Ovary (tissue), 9 donors: ENCODE measurements around the gene CSNK1G3. TPM values are rescaled to one million over a fixed set of nuclear protein-coding genes. Genes with fewer than 3 reads are reported as not detected.

Experiments
- DNase-seq, 5 donors: peaks; one replicate each; pipeline ENCODE4 v3.0.0-alpha.2; 2019 to 2020
- H3K27ac ChIP-seq, 2 donors: fragments of 200-600 bp; one replicate each; pipeline versions ENCODE4 v1.5.1 to v1.8.0; 2019 to 2022
- H3K27me3 ChIP-seq: fragments of 200-600 bp; one replicate; pipeline ENCODE4 v1.8.0; 2022
- H3K36me3 ChIP-seq: fragments of 200-600 bp; sonication (generic); one replicate; pipeline ENCODE4 v1.5.1; 2019
- H3K4me1 ChIP-seq: one replicate; pipeline ENCODE4 v1.8.1; 2013; ENCODE audit warnings: mild to moderate bottlenecking, moderate library complexity; ENCODE audit not compliant: insufficient read depth
- H3K4me3 ChIP-seq: fragments of 200-600 bp; sonication (generic); one replicate; pipeline ENCODE4 v1.5.1; 2017
- H3K9me3 ChIP-seq, 2 donors: fragments of 200-600 bp in 1 of 2; sonication (generic) in 1 of 2; one replicate each; pipeline versions ENCODE4 v1.5.1 to v1.8.1; 2013 to 2019; ENCODE audit warnings: mild to moderate bottlenecking in 1 of 2, moderate library complexity in 1 of 2
- EP300 ChIP-seq: sonication (generic); formaldehyde crosslinking; IDR thresholded peaks from one replicate; pipeline ENCODE4 v1.6.1; 2017; ENCODE audit warnings: antibody characterized with exemption
- POLR2A ChIP-seq: fragments of 450-650 bp; IDR thresholded peaks from one replicate; pipeline ENCODE4 v1.6.1; 2017; ENCODE audit warnings: antibody characterized with exemption, mild to moderate bottlenecking, moderate library complexity
- WGBS, 3 donors: extraction: QIAGEN DNeasy Blood & Tissue Kit in 1 of 3; methylation state at CpG; one replicate each; pipeline versions ENCODE4 v1.1.5 to v1.1.7; 2013 to 2017; 5-methylcytosine and 5-hydroxymethylcytosine counted together
- intact Hi-C, 4 donors: fragments of 100-400 bp; cut with DNase I; formaldehyde crosslinking; loops; one replicate each; pipeline versions ENCODE4 v1.11.0 to v1.15.1; 2022 to 2023
- polyA plus RNA-seq, 2 donors: library from polyadenylated mRNA; stranded (reverse); fragments of 200-250 nt in 1 of 2; fragments of 350-450 nt in 1 of 2; fragmentation: Illumina TruSeq in 1 of 2; extraction: RNeasy Lipid Tissue Mini Kit (QIAGEN cat#74804) in 1 of 2; gene quantifications; one replicate each; pipeline ENCODE4 v1.2.3, GENCODE V29; 2013 to 2014
- total RNA-seq, 7 donors: library from RNA; depleted of rRNA in 2 of 7; stranded (reverse); fragments of >200 nt in 2 of 7; fragmentation: NEBNext Ultra II Directional in 3 of 7; extraction: Animal tissue kit (Norgen Biotek cat#: 25700) in 3 of 7; gene quantifications; one replicate each; pipeline versions ENCODE4 v1.1.0 to v1.2.4, GENCODE V29; 2016 to 2023
- TF ChIP-seq, protein P1 (sequence below), 3 donors: fragments of 450-650 bp in 2 of 3; fragments of 200-600 bp in 1 of 3; IDR thresholded peaks; one replicate each; pipeline versions ENCODE4 v1.5.1 to v1.8.0; 2016 to 2022; ENCODE audit warnings: antibody characterized with exemption in 3 of 3, mild to moderate bottlenecking in 1 of 3
- donor health status: DM: no; HTN: no; CAD: no; lungs with moderate emphysema.
- donor health status: DM: no; HTN: no; CAD: no.
- donor health status: Bipolar disorder and iron deficiency.
- donor health status: DM: yes; HTN: yes; CAD: no.
- donor health status: DM: no; HTN: no; CAD: no.
- donor health status: DM: yes; HTN: yes; CAD: no.

Gene CSNK1G3
- total and polyA plus RNA-seq, 9 donors: 12.1 to 68.5 (median 50.8) TPM

DNA sequence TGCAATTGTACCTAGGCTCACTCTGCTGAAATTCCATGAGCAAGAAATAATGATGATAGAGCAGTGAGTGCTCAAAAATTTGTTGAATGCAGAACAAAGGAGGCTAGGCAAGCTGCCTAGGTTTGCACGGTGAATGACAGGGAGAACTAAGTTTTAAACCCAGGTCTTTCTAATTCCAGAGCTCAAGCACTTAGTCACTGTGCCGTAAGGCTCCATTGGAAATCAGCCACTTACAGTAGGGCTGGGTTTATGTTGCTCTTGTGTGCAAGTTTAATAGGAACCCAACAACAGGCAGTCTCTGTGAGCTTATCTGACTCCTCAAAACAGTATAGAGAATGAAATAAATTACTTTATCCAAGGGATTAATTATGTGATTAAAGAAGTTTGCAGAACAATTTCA is 147.0 kb downstream of the CSNK1G3 start:
- Histone ChIP-seq H3K4me3 (no peak overlapping the region), H3K27ac (no peak overlapping the region), H3K27me3 (no peaks in the 10 kb centered on the region), H3K9me3 (no peaks in the 10 kb centered on the region), H3K4me1 (no peaks in the 10 kb centered on the region), H3K36me3 (no peaks in the 10 kb centered on the region)
- DNase-seq: no peak
- intact Hi-C loops: no loop called here
- WGBS, 3 donors: 60 to 80% (median 71%) methylated on average over 2 of the region's 2 CpGs
- TF ChIP-seq, protein P1, sequence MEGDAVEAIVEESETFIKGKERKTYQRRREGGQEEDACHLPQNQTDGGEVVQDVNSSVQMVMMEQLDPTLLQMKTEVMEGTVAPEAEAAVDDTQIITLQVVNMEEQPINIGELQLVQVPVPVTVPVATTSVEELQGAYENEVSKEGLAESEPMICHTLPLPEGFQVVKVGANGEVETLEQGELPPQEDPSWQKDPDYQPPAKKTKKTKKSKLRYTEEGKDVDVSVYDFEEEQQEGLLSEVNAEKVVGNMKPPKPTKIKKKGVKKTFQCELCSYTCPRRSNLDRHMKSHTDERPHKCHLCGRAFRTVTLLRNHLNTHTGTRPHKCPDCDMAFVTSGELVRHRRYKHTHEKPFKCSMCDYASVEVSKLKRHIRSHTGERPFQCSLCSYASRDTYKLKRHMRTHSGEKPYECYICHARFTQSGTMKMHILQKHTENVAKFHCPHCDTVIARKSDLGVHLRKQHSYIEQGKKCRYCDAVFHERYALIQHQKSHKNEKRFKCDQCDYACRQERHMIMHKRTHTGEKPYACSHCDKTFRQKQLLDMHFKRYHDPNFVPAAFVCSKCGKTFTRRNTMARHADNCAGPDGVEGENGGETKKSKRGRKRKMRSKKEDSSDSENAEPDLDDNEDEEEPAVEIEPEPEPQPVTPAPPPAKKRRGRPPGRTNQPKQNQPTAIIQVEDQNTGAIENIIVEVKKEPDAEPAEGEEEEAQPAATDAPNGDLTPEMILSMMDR (IDR thresholded peaks at IDR 0.05): no peak
- no peak for TF ChIP-seq EP300

DNA sequence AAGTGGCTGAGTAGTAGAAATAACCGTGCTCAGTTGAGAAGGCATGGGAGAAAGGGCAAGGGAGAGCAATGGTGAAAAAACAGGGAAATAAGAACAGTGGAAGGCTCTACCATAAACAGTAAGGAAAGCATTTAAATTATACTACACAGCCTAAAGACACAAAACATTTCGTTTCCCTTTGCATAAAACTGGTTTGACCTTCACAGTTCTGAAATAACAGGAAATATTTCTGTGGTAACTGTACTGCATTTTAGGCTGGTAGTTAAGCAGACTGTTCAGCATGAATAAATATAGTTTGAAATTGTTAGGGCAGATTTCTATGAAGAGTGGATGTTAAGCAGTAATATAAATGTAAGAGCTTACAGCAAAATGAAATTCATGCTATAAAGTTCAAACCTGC is 147.5 kb downstream of the CSNK1G3 start:
- Histone ChIP-seq H3K4me1 (no peaks in the 10 kb centered on the region), H3K36me3 (no peaks in the 10 kb centered on the region), H3K4me3 (no peak overlapping the region), H3K9me3 (no peaks in the 10 kb centered on the region), H3K27me3 (no peaks in the 10 kb centered on the region), H3K27ac (no peak overlapping the region)
- WGBS, 3 donors: 29 to 34% (median 33%) methylated on average over 2 of the region's 2 CpGs
- DNase-seq: no peak
- intact Hi-C loops: no loop called here
- TF ChIP-seq EP300 (no peak), POLR2A (no peak)
- TF ChIP-seq, protein P1 (IDR thresholded peaks at IDR 0.05): no peak

DNA sequence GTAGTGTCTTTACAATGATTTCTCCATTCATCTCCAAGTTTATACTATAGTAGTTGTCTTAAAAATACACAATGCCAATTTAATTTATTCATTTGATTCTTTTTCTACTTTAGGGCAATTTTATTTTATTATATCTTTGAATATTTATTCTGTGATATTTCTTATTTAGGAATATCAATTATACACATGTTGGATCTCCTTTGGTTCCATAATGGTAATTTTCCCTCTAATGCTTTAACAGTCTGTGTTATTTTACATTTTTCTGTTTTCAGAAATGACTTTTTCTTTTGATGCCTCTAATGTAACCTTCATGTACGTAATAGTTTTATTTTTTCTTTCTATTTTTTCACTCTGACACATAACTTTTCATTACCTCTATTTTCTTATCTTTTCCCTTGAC is 153.0 kb downstream of the CSNK1G3 start:
- H3K9me3 ChIP-seq: no peaks in the 10 kb centered on the region
- intact Hi-C loops: no loop called here
- TF ChIP-seq EP300 (no peak), POLR2A (no peak)
- TF ChIP-seq, protein P1 (IDR thresholded peaks at IDR 0.05): no peak
- no peaks in the 10 kb centered on the region for H3K36me3 ChIP-seq
- DNase-seq: no peak
- H3K4me1 ChIP-seq: no peaks in the 10 kb centered on the region
- 97 to 98% (median 98%) methylated on average over 1 of the region's 1 CpG for WGBS, 3 donors
- no peak overlapping the region for H3K27ac ChIP-seq
- no peaks in the 10 kb centered on the region for H3K27me3 ChIP-seq
- no peak overlapping the region for H3K4me3 ChIP-seq

DNA sequence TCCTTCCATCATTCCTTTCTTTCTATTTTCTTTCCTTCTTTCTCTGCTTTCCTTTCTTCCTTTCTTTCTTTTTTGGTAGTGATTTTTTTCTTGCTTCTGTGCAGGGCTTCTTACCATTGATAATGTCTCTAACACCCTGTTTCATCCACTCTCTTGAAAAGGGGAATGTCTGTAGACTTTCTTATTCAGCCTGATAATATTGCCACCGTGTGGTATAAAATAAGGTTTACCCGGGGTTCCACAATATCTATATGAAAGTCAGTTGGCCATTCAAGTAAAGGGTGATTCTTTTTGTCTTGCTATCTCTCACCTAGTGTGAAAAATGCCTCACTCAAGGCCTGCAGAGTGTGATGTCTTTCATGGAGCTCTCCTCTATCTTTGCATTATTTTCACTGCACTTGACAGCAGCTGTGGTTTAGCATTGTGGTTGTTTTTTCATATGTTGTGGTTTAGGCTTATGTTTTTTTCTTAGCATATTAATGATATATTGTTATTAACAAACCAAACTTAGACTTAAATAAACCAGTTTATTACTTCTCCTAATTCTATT is 153.9 kb downstream of the CSNK1G3 start:
- 71 to 98% (median 93%) methylated on average over 2 of the region's 2 CpGs for WGBS, 3 donors
- H3K4me3 ChIP-seq: no peak overlapping the region
- H3K27ac ChIP-seq: no peak overlapping the region
- intact Hi-C loops: no loop called here
- TF ChIP-seq EP300: no peak
- TF ChIP-seq POLR2A: no peak
- TF ChIP-seq, protein P1 (IDR thresholded peaks at IDR 0.05): no peak
- no peak for DNase-seq
- H3K36me3 ChIP-seq: no peaks in the 10 kb centered on the region
- H3K27me3 ChIP-seq: no peaks in the 10 kb centered on the region
- H3K9me3 ChIP-seq: no peaks in the 10 kb centered on the region
- no peaks in the 10 kb centered on the region for H3K4me1 ChIP-seq

Other genes starting within 250 kb of the CSNK1G3 start
- gene CEP120, start 88.8 kb upstream of the CSNK1G3 start, total RNA-seq: 10 to 100 TPM; 20.9 to 33.0 (median 30.7) TPM
- gene CEP120, start 88.8 kb upstream of the CSNK1G3 start, polyA plus RNA-seq: 10 to 100 TPM; 15.3 to 17.8 TPM